Measurements from ENCODE around the gene CD22.
"Not testable (repeated sequence)": the region's sequence is repeated elsewhere in the genome, so short reads cannot be mapped to it uniquely, and the experiment has no call there.

DNA sequence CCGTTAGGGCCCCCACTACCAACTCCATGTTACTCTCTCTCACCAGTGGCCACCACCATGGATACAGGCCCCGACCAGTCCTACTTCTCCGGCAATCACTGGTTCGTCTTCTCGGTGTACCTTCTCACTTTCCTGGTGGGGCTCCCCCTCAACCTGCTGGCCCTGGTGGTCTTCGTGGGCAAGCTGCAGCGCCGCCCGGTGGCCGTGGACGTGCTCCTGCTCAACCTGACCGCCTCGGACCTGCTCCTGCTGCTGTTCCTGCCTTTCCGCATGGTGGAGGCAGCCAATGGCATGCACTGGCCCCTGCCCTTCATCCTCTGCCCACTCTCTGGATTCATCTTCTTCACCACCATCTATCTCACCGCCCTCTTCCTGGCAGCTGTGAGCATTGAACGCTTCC, 29.8 kb downstream of the CD22 start:
- TF ChIP-seq, protein P1, sequence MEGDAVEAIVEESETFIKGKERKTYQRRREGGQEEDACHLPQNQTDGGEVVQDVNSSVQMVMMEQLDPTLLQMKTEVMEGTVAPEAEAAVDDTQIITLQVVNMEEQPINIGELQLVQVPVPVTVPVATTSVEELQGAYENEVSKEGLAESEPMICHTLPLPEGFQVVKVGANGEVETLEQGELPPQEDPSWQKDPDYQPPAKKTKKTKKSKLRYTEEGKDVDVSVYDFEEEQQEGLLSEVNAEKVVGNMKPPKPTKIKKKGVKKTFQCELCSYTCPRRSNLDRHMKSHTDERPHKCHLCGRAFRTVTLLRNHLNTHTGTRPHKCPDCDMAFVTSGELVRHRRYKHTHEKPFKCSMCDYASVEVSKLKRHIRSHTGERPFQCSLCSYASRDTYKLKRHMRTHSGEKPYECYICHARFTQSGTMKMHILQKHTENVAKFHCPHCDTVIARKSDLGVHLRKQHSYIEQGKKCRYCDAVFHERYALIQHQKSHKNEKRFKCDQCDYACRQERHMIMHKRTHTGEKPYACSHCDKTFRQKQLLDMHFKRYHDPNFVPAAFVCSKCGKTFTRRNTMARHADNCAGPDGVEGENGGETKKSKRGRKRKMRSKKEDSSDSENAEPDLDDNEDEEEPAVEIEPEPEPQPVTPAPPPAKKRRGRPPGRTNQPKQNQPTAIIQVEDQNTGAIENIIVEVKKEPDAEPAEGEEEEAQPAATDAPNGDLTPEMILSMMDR (IDR thresholded peaks at IDR 0.05; ENCODE audit: low read depth, low read length, missing input control): not testable (repeated sequence)
- TF ChIP-seq SP1 (IDR thresholded peaks at IDR 0.05); YY1 (IDR thresholded peaks at IDR 0.05); GABPA (IDR thresholded peaks at IDR 0.05 in 1 of 2, conservative IDR thresholded peaks at IDR 0.05 in 1 of 2); JUND (IDR thresholded peaks at IDR 0.05); HNF4A (conservative IDR thresholded peaks at IDR 0.05); TAF1 (conservative IDR thresholded peaks at IDR 0.05): not testable (repeated sequence)
